HG02840 (cell line): ENCODE measurements around the gene KRT31.
"Not testable (repeated sequence)": the region's sequence is repeated elsewhere in the genome, so short reads cannot be mapped to it uniquely, and the experiment has no call there.

Source experiments
- ATAC-seq: cut with Tn5 transposase; IDR thresholded peaks from one replicate; pipeline ENCODE4 v1.9.1; 2021; ENCODE audit warnings: mild to moderate bottlenecking, moderate library complexity, moderate number of reproducible peaks; ENCODE audit not compliant: unreplicated experiment, low FRiP score

KRT31 gene

GRCh38 chr17:41392278-41392677 is 5.1 kb downstream of the KRT31 start:
- ATAC-seq, result no peak

- ATAC-seq, result no peak
These were observed 5.9 kb downstream of the KRT31 start for GRCh38 chr17:41391535-41391934.

GRCh38 chr17:41390411-41390938 is 6.9 kb downstream of the KRT31 start:
- ATAC-seq, result no peak

GRCh38 chr17:41387670-41388069 is 9.7 kb downstream of the KRT31 start:
- ATAC-seq, result no peak

- ATAC-seq, result no peak
These were observed 11.2 kb downstream of the KRT31 start for GRCh38 chr17:41386227-41386626.

GRCh38 chr17:41383690-41384089 is 13.7 kb downstream of the KRT31 start:
- no peak for ATAC-seq

GRCh38 chr17:41382394-41382793 is 15.0 kb downstream of the KRT31 start:
- ATAC-seq, result no peak

GRCh38 chr17:41381943-41382342 is 15.5 kb downstream of the KRT31 start, which contains the start of gene KRT34:
KRT34 (minus strand) TSS chr17:41382306; CDS start chr17:41382246, 60 bp downstream.
- ATAC-seq, result not testable (repeated sequence)

- not testable (repeated sequence) for ATAC-seq
These were observed 17.3 kb downstream of the KRT31 start for GRCh38 chr17:41380091-41380490.

GRCh38 chr17:41377546-41377945 is 19.9 kb downstream of the KRT31 start:
- ATAC-seq, result no peak

- ATAC-seq, result no peak
These were observed 27.7 kb downstream of the KRT31 start, which contains the start of gene KRT33B for GRCh38 chr17:41369713-41370112. KRT33B (minus strand) TSS chr17:41369813; CDS start chr17:41369750, 63 bp downstream.

- ATAC-seq, result no peak
These were observed 28.4 kb downstream of the KRT31 start for GRCh38 chr17:41369023-41369422.

- no peak for ATAC-seq
These were observed 29.9 kb downstream of the KRT31 start for GRCh38 chr17:41367426-41368075.

- ATAC-seq, result no peak
These were observed 31.3 kb downstream of the KRT31 start for GRCh38 chr17:41366070-41366469.

- no peak for ATAC-seq
These were observed 33.5 kb downstream of the KRT31 start for GRCh38 chr17:41363881-41364280.

GRCh38 chr17:41360296-41360995 is 37.0 kb downstream of the KRT31 start:
- no peak for ATAC-seq

GRCh38 chr17:41354536-41354935 is 42.9 kb downstream of the KRT31 start:
- ATAC-seq, result no peak

GRCh38 chr17:41352597-41353366 is 44.6 kb downstream of the KRT31 start:
- no peak for ATAC-seq

- ATAC-seq, result no peak
These were observed 46.2 kb downstream of the KRT31 start for GRCh38 chr17:41351177-41351576.

- ATAC-seq, result not testable (repeated sequence)
These were observed 47.0 kb downstream of the KRT31 start, which contains the start of gene KRT33A for GRCh38 chr17:41350381-41350878. KRT33A (minus strand) TSS chr17:41350828; CDS start chr17:41350767, 61 bp downstream.
